Measurements from ENCODE around the gene GMDS. TPM values are rescaled to one million over a fixed set of nuclear protein-coding genes. Genes with fewer than 3 reads are reported as not detected.
A peak's percentile ranks its signal among the peaks of the same experiment; 100 is the strongest.

GMDS gene
- total and polyA plus RNA-seq, 2 of the 13 experiments (the other 11 are each of a cell fraction or from before 2014, with no cell fraction given): 64.4 to 112 TPM

DNA sequence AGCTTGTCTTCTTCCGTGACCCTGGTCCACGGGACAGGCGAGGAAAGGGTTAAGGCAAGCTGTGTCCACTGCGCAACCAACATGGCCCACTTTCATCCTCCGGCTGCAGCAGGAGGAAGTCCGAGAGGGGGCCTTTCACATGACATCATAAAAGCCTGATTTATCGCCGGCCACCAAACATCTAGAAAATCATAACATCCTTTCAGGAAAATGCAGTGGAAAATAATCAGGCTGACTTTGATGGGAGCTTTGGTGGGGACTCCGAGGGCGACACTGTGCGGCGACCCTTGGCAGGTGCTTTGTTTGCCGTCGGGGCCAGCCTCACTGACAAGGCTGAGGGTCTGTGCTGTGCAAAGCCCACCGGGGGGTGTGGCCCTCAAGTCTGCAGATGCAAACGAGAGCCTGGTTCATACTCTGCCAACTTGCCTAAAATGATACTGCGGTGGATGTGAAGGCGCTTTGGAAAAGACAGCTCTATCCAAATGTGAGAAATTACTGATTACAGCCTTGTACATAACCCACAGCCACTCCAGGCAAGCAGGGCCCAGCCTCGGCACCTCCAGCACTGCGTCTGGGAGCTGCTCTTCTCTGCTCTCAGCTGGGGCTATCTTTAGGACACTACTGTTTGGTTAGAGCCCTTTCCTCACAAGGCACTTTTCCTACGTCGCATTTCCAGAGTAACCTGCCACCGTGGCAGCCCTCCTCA lies 609.9 kb downstream of the GMDS start:
- Histone ChIP-seq H3K9me3 (ENCODE audit: low read length) (no peaks in the 10 kb centered on the region), H3K4me1 (ENCODE audit: insufficient read depth, low read length) (no peaks in the 10 kb centered on the region), H3K36me3 (replicated peaks in 1 of 2; ENCODE audit: control insufficient read depth in 1 of 2, insufficient read depth in 2 of 2, low read length in 2 of 2) (peaks cover 3 to 37% of the 10 kb centered on the region in 2 experiments; a peak in 4 of 5 replicates), H3K4me3 (replicated peaks in 1 of 3; ENCODE audit: insufficient read depth in 1 of 3, low read depth in 2 of 3, low read length in 3 of 3) (no peak overlapping the region), H3K4me2 (ENCODE audit: low read depth, low read length) (no peak overlapping the region), H3K27ac (ENCODE audit: extremely low read length, insufficient read depth, low read length) (no peak overlapping the region), H3K27me3 (ENCODE audit: control insufficient read depth in 1 of 2, insufficient read depth in 2 of 2, low read length in 2 of 2) (no peaks in the 10 kb centered on the region), H3K9ac (ENCODE audit: insufficient read depth, low read depth, low read length) (no peak overlapping the region), H2AFZ (ENCODE audit: low read length) (no peak overlapping the region), H4K20me1 (ENCODE audit: insufficient read depth, low read length) (no peaks in the 10 kb centered on the region; the same call in 1 of the 2 replicates), H3K79me2 (ENCODE audit: insufficient read depth, low read length) (no peaks in the 10 kb centered on the region)
- CTCF ChIA-PET (ENCODE audit: low intra/inter-chr PET ratio, low total read pairs): no interaction called here
- in situ Hi-C loops (cut with HindIII; ENCODE audit: extremely low pct_ligation_motif_present, low pct_unique_long_range_greater_than_20kb): no loop called here
- WGBS (ENCODE audit: low lambda C conversion rate): 93% methylated on average over 23 of the region's 23 CpGs
- no peak for ATAC-seq
- no TSS peak for BruUV-seq (replicated peaks)
- FAIRE-seq: no peak
- TF ChIP-seq ZNF652 (CRISPR knock-in tag; IDR thresholded peaks at IDR 0.05; ENCODE audit: borderline replicate concordance, low read depth): peak; percentile 69; the same call in 1 of the 2 replicates
- TF ChIP-seq, protein P1, sequence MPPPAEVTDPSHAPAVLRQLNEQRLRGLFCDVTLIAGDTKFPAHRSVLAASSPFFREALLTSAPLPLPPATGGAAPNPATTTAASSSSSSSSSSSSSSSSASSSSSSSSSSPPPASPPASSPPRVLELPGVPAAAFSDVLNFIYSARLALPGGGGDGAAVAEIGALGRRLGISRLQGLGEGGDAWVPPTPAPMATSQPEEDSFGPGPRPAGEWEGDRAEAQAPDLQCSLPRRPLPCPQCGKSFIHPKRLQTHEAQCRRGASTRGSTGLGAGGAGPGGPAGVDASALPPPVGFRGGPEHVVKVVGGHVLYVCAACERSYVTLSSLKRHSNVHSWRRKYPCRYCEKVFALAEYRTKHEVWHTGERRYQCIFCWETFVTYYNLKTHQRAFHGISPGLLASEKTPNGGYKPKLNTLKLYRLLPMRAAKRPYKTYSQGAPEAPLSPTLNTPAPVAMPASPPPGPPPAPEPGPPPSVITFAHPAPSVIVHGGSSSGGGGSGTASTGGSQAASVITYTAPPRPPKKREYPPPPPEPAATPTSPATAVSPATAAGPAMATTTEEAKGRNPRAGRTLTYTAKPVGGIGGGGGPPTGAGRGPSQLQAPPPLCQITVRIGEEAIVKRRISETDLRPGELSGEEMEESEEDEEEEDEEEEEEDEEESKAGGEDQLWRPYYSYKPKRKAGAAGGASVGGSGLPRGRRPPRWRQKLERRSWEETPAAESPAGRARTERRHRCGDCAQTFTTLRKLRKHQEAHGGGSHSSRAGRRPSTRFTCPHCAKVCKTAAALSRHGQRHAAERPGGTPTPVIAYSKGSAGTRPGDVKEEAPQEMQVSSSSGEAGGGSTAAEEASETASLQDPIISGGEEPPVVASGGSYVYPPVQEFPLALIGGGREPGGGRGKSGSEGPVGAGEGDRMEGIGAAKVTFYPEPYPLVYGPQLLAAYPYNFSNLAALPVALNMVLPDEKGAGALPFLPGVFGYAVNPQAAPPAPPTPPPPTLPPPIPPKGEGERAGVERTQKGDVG (CRISPR knock-in tag; IDR thresholded peaks at IDR 0.05; ENCODE audit: borderline replicate concordance): no peak
- intact Hi-C loops (cut with micrococcal nuclease; ENCODE audit: unreplicated experiment): no loop called here
- DNase-seq (ENCODE audit: low spot score): no peak
- POLR2A ChIA-PET: no interaction called here

DNA sequence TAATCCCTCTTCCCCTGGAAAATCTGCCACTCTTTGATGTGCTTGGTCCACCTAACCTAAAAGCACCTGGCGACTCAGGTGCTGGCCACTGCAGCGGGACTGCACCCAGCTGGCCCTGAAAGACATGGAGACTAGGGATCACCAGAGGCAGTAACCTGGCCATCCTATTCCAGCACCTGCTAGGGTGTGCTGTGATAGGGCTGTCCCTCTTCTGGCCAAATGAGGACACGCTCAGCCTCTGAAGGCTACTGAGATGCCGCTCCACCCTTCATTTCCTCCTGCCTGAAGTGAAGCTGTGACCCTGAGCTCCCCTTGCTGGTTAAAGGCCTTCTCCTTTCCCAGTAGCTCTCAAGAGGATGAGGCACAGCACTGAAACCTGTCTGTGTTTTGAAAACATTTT lies 611.3 kb downstream of the GMDS start:
- peaks cover 1 to 28% of the 10 kb centered on the region in 2 experiments; a peak in 3 of 5 replicates for H3K36me3 ChIP-seq (replicated peaks in 1 of 2; ENCODE audit: control insufficient read depth in 1 of 2, insufficient read depth in 2 of 2, low read length in 2 of 2)
- ATAC-seq (peak; percentile 27; the same call in 2 of the 3 replicates), FAIRE-seq (no peak), DNase-seq (ENCODE audit: low spot score) (no peak)
- no peaks in the 10 kb centered on the region for H3K9me3 ChIP-seq (ENCODE audit: low read length)
- H4K20me1 ChIP-seq (ENCODE audit: insufficient read depth, low read length): no peaks in the 10 kb centered on the region; the same call in 1 of the 2 replicates
- 97% methylated on average over 4 of the region's 4 CpGs for WGBS (ENCODE audit: low lambda C conversion rate)
- in situ Hi-C loops (cut with HindIII; ENCODE audit: extremely low pct_ligation_motif_present, low pct_unique_long_range_greater_than_20kb): no loop called here
- POLR2A ChIA-PET: no interaction called here
- H3K27ac ChIP-seq (ENCODE audit: extremely low read length, insufficient read depth, low read length): no peak overlapping the region
- H3K4me1 ChIP-seq (ENCODE audit: insufficient read depth, low read length): no peaks in the 10 kb centered on the region
- H3K27me3 ChIP-seq (ENCODE audit: control insufficient read depth in 1 of 2, insufficient read depth in 2 of 2, low read length in 2 of 2): no peaks in the 10 kb centered on the region
- no peak overlapping the region for H3K9ac ChIP-seq (ENCODE audit: insufficient read depth, low read depth, low read length)
- TF ChIP-seq ETV5 (CRISPR knock-in tag; IDR thresholded peaks at IDR 0.05; ENCODE audit: borderline replicate concordance) (no peak), ZNF331 (CRISPR knock-in tag; IDR thresholded peaks at IDR 0.05) (no peak), ZNF510 (CRISPR knock-in tag; IDR thresholded peaks at IDR 0.05; ENCODE audit: low read depth) (no peak), PRMT3 (CRISPR knock-in tag; IDR thresholded peaks at IDR 0.05; ENCODE audit: borderline replicate concordance, low read depth) (no peak)
- TF ChIP-seq, protein P2, sequence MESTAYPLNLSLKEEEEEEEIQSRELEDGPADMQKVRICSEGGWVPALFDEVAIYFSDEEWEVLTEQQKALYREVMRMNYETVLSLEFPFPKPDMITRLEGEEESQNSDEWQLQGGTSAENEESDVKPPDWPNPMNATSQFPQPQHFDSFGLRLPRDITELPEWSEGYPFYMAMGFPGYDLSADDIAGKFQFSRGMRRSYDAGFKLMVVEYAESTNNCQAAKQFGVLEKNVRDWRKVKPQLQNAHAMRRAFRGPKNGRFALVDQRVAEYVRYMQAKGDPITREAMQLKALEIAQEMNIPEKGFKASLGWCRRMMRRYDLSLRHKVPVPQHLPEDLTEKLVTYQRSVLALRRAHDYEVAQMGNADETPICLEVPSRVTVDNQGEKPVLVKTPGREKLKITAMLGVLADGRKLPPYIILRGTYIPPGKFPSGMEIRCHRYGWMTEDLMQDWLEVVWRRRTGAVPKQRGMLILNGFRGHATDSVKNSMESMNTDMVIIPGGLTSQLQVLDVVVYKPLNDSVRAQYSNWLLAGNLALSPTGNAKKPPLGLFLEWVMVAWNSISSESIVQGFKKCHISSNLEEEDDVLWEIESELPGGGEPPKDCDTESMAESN (CRISPR knock-in tag; conservative IDR thresholded peaks at IDR 0.05): no peak
- TF ChIP-seq, protein P3, sequence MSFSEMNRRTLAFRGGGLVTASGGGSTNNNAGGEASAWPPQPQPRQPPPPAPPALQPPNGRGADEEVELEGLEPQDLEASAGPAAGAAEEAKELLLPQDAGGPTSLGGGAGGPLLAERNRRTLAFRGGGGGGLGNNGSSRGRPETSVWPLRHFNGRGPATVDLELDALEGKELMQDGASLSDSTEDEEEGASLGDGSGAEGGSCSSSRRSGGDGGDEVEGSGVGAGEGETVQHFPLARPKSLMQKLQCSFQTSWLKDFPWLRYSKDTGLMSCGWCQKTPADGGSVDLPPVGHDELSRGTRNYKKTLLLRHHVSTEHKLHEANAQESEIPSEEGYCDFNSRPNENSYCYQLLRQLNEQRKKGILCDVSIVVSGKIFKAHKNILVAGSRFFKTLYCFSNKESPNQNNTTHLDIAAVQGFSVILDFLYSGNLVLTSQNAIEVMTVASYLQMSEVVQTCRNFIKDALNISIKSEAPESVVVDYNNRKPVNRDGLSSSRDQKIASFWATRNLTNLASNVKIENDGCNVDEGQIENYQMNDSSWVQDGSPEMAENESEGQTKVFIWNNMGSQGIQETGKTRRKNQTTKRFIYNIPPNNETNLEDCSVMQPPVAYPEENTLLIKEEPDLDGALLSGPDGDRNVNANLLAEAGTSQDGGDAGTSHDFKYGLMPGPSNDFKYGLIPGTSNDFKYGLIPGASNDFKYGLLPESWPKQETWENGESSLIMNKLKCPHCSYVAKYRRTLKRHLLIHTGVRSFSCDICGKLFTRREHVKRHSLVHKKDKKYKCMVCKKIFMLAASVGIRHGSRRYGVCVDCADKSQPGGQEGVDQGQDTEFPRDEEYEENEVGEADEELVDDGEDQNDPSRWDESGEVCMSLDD (CRISPR knock-in tag; IDR thresholded peaks at IDR 0.05; ENCODE audit: borderline replicate concordance): no peak
- H3K79me2 ChIP-seq (ENCODE audit: insufficient read depth, low read length): no peaks in the 10 kb centered on the region
- CTCF ChIA-PET (ENCODE audit: low intra/inter-chr PET ratio, low total read pairs): no interaction called here
- no peak overlapping the region for H2AFZ ChIP-seq (ENCODE audit: low read length)
- H3K4me3 ChIP-seq (replicated peaks in 1 of 3; ENCODE audit: insufficient read depth in 1 of 3, low read depth in 2 of 3, low read length in 3 of 3): no peak overlapping the region
- no TSS peak for BruUV-seq (replicated peaks)
- H3K4me2 ChIP-seq (ENCODE audit: low read depth, low read length): no peak overlapping the region
- intact Hi-C loops (cut with micrococcal nuclease; ENCODE audit: unreplicated experiment): no loop called here
